HUES48 (cell line): ENCODE data around the gene TRAPPC3L.

Experiments
- H3K27ac ChIP-seq: one replicate; pipeline ENCODE4 v1.7.0; 2013; ENCODE audit warnings: low read depth, low read length, inconsistent platforms
- H3K27me3 ChIP-seq: 2 replicates; pipeline ENCODE4 v1.6.1; 2013; ENCODE audit warnings: mild to moderate bottlenecking, low read length; ENCODE audit not compliant: control insufficient read depth, insufficient read depth
- H3K36me3 ChIP-seq: 2 replicates; pipeline ENCODE4 v1.6.1; 2013; ENCODE audit warnings: low read length; ENCODE audit not compliant: control insufficient read depth, insufficient read depth
- H3K4me1 ChIP-seq: 2 replicates; pipeline ENCODE4 v1.6.1; 2013; ENCODE audit warnings: mild to moderate bottlenecking, low read length; ENCODE audit not compliant: control insufficient read depth, insufficient read depth
- H3K4me3 ChIP-seq: 2 replicates; pipeline ENCODE4 v1.5.1; 2013; ENCODE audit warnings: mild to moderate bottlenecking, low read depth, low read length
- H3K9ac ChIP-seq: 2 replicates; pipeline ENCODE4 v1.6.1; 2013; ENCODE audit warnings: mild to moderate bottlenecking, low read depth, low read length, moderate library complexity
- H3K9me3 ChIP-seq: 2 replicates; pipeline ENCODE4 v1.6.1; 2013; ENCODE audit warnings: low read length; ENCODE audit not compliant: control insufficient read depth, insufficient read depth

Gene TRAPPC3L

DNA sequence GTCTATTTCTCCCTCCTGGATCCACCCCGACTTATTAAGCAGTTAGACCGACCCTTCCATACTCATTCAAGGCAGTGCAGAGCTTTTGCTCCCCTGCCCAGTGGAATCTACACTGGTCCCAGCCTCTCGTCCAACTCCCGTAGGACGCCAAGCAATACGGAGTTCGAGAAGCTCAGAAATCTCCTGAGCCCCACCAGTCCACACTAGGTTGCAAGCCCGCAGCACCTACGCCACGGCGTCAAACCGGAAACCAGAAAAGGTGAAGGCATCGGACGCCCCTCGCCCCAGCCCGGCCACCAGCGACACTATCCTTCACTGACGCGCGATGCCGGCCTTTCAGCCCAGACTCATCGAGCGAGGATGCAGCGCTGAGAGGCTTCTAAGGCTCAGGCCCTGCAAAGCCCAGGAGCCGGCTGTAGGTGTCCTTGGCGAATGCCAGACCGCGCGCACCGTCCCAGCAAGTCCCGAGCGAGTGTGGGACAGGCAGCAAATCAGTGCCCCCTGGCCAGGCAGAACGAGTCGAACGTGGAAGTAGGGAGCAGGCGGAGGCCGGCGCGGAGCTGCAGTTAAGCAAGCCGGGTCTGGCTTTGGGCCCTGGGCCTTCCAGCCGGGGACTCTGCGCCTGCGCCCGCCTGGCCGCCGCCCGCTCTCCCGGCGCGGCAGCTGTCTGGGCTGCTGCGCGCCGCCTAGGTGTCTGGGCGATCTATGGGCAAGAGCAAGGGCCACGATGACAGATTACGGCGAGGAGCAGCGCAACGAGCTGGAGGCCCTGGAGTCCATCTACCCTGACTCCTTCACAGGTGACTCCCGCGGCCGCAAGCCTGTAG lies 25.6 kb upstream of the TRAPPC3L start, which contains the start of gene RWDD1:
Gene RWDD1, plus strand, starts transcription at position 649 of the 827 bp plus-strand sequence. Its CDS starts 79 bp downstream, at position 728.
- peak within 1 kb of the TSS; percentile 80 for H3K4me3 ChIP-seq
- peak within 1 kb of the TSS; percentile 93 for H3K27ac ChIP-seq
- H3K9ac ChIP-seq, result peak within 1 kb of the TSS; percentile 79
- no peaks in the 10 kb centered on the region for H3K27me3 ChIP-seq
- peaks cover 12% of the 10 kb centered on the region; the same call in 1 of the 2 replicates for H3K36me3 ChIP-seq
- no peaks in the 10 kb centered on the region for H3K9me3 ChIP-seq
- H3K4me1 ChIP-seq, result peaks cover 10% of the 10 kb centered on the region

DNA sequence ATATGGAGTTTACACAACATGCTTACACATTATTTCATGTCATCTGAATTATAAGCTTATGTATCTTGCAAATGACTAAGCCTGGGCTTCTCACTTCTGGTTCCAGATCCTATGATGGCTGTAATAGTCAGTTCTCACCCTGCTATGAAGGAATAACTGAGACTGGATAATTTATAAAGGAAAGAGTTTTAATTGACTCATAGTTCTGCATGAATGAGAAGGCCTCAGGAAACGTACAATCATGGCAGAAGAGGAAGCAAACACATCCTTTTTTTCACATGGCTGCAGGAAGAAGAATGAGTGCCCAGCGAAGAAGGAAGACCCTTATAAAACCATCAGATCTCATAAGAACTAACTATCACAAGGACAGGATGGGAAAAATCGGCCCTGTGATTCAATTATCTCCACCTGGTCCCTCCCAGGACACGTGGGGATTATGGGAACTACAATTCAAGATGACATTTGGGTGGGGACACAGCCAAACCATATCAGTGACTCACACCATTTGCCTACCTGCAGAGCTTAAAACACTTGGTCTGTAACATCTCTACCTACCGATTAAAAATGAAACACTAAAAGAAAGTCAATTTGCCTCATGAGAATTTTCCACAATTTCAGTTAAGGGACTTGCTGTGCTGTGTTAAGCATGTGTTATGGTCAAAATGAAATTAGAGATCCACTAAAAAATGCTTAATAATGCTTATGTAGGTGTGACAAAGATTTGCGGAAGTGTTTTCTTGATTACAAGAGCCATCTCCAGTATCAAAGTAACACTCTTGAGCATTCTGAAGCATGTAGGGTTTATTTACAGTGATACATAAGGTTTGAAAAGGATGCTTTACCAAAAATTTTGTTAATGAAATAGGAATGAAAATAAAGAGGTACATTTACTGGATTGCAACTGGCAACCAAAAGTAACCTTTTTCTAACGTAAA lies 23.6 kb upstream of the TRAPPC3L start:
- Histone ChIP-seq H3K9me3 (no peaks in the 10 kb centered on the region), H3K9ac (no peak overlapping the region), H3K4me1 (peaks cover 10% of the 10 kb centered on the region), H3K36me3 (0 out of 2 replicates have a peak, but pooled peaks cover 3% of the 10 kb centered on the region), H3K4me3 (no peak overlapping the region), H3K27ac (no peak overlapping the region), H3K27me3 (no peaks in the 10 kb centered on the region)

DNA sequence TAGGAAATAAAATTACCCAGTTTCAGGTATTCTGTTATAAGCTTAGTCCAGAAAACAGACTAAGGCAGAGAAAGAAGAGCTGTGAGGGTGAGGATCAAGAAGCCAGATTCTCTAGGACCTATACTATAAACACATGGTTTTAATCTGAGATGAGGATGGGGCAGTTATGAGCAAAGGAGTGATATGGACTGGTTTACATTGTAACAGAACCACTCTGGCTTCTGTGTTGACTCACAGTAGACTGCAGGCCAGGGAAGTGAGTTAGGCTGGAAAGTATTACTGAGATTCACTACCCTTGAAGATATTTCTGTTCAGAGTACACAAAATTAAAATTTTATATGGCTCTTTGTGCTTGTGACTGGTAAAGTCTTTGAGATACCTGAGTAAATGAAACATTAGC lies 22.6 kb upstream of the TRAPPC3L start:
- Histone ChIP-seq H3K27ac (no peak overlapping the region), H3K4me1 (peaks cover 10% of the 10 kb centered on the region), H3K36me3 (no peaks in the 10 kb centered on the region)

DNA sequence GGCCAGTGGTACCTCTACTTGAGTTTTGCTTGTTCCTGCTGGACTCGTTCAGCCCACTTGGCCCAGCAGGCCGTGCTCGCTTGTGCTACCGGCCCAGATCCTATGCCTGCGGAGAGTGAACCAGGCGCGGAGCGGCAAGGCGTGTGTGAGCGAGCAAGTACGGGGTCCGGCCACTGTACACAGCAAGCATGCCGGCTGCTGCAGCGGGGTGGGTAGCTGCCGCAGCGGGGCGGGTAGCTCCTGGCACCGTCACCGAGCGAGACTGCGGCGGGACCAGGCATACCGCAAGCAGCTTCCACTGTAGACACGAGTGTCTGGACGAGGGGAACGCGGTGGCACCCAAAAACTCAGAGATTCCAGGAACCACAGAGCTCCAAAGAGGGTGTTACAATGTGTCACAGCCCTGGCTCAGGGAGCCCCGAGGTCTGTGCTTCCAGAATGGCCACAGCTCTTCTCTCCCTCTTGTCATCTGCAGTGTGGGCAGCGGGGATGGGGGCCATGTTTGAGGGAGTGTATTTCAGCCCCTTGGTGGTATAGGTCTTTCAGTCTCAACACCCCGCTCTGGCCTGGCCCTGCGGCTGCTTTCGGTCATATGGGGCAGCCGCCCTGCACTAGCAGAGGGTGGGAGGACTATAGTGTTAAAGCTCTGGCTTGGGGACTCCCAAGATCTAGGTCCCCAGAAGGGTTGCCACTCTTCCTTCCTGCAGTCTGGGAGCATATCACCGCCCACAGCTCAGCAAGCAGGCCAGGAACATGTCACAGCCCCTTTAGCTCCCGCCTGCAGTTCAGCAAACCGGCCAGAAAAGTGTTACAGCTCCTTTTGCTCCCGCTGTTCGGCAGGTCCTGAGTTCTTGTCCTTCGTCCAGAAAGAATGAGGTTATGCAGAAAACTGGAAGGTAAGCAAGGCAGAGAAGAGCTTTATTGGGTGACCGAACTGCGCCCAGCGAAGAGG lies 19.7 kb upstream of the TRAPPC3L start:
- 0 out of 2 replicates have a peak, but pooled peaks cover 4% of the 10 kb centered on the region for H3K4me1 ChIP-seq
- H3K4me3 ChIP-seq, result no peak overlapping the region

More for the DNA sequence above, 22.6 kb upstream of the TRAPPC3L start:
- no peaks in the 10 kb centered on the region for H3K9me3 ChIP-seq
- no peaks in the 10 kb centered on the region for H3K27me3 ChIP-seq
- H3K4me3 ChIP-seq, result no peak overlapping the region
- H3K9ac ChIP-seq, result no peak overlapping the region

GRCh38 chr6:116564311-116564710 lies 18.8 kb upstream of the TRAPPC3L start:
- Histone ChIP-seq H3K4me1 (no peaks in the 10 kb centered on the region), H3K27me3 (no peaks in the 10 kb centered on the region), H3K36me3 (no peaks in the 10 kb centered on the region), H3K9ac (no peak overlapping the region), H3K4me3 (no peak overlapping the region), H3K27ac (no peak overlapping the region), H3K9me3 (no peaks in the 10 kb centered on the region)

More for the DNA sequence above, 19.7 kb upstream of the TRAPPC3L start:
- Histone ChIP-seq H3K27ac (no peak overlapping the region), H3K36me3 (no peaks in the 10 kb centered on the region), H3K9ac (no peak overlapping the region), H3K9me3 (no peaks in the 10 kb centered on the region), H3K27me3 (no peaks in the 10 kb centered on the region)

DNA sequence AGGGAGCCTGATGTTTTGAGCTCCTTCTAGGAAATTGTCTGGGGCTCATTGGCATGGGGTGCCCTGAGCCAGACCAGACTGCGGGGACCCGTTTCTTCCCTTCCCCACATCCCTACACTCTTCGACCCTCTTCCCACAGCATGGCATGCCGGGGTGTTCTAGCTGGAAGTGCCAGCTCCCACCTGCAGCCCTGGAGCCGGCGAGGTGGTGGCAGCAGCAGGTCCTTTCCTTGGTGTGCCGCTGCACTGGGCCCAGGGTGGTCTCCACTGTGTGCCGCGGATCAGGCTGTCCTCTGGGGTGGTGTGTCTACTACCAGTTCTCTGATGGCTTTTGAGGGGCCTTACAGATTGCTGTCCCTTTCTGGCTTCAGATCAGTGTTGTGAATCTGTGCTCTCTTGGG lies 18.3 kb upstream of the TRAPPC3L start:
- no peak overlapping the region for H3K27ac ChIP-seq
- no peak overlapping the region for H3K9ac ChIP-seq
- no peak overlapping the region for H3K4me3 ChIP-seq
- no peaks in the 10 kb centered on the region for H3K4me1 ChIP-seq
- H3K36me3 ChIP-seq, result no peaks in the 10 kb centered on the region
- H3K9me3 ChIP-seq, result no peaks in the 10 kb centered on the region
- H3K27me3 ChIP-seq, result no peaks in the 10 kb centered on the region

GRCh38 chr6:116562614-116563013 lies 17.1 kb upstream of the TRAPPC3L start:
- Histone ChIP-seq H3K9me3 (no peaks in the 10 kb centered on the region), H3K4me3 (no peak overlapping the region), H3K4me1 (no peaks in the 10 kb centered on the region), H3K36me3 (no peaks in the 10 kb centered on the region), H3K9ac (no peak overlapping the region), H3K27me3 (no peaks in the 10 kb centered on the region), H3K27ac (no peak overlapping the region)

DNA sequence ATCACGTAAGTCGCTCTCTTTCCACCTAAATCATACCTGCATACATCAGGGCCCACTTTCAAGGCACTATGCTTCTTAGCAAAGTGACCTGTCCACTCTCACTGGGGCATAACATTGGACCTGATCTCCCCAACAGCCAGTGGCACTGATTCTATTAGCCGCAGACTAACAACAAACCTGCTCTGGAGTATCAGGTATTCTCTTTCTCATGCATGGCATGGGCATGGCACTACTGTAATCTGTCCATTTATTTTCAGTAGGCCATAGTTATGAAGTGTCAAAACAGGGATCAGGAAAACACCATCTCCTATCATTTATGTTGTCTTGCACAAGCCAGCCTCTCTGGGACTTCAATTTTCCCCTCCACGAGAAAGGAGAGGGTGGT lies 16.5 kb upstream of the TRAPPC3L start:
- Histone ChIP-seq H3K27ac (no peak overlapping the region), H3K4me3 (no peak overlapping the region), H3K4me1 (no peaks in the 10 kb centered on the region), H3K36me3 (no peaks in the 10 kb centered on the region), H3K9ac (no peak overlapping the region), H3K27me3 (no peaks in the 10 kb centered on the region), H3K9me3 (no peaks in the 10 kb centered on the region)

DNA sequence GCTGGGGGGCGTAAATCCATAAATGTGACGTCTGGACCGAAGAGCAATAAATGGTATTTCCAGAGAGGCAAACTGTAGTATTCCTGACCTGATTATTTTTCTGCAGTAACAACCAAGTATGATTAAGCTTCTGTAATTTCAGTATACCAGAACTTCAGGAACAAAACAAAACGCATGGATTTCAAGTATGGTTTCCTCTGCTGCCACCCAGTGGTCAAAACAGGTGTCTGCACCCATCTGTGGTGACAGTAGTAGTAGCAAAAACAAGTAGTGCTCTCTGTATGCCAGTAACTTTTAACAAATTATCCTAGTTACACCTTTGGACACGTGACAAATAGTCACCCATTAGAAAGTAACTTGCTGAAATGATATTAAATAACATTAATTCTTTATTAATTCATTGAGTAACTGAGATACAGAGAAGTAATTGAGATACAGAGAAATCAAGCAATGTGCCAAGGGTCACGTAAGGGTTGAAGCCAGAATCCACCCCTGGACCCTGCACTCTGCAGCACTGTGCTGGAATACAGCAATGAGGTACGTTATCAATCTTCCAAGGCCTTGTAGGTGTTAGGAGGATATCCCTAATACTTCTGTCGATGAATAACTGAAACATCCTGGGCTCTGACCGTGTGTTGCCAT lies 16.0 kb upstream of the TRAPPC3L start:
- Histone ChIP-seq H3K27me3 (no peaks in the 10 kb centered on the region), H3K36me3 (no peaks in the 10 kb centered on the region), H3K4me3 (no peak overlapping the region), H3K4me1 (no peaks in the 10 kb centered on the region), H3K9ac (no peak overlapping the region), H3K27ac (no peak overlapping the region), H3K9me3 (no peaks in the 10 kb centered on the region)

- Histone ChIP-seq H3K9ac (no peak overlapping the region), H3K4me1 (no peaks in the 10 kb centered on the region), H3K36me3 (no peaks in the 10 kb centered on the region), H3K9me3 (no peaks in the 10 kb centered on the region), H3K4me3 (no peak overlapping the region), H3K27me3 (no peaks in the 10 kb centered on the region), H3K27ac (no peak overlapping the region)
Observed at GRCh38 chr6:116560130-116560529, 14.6 kb upstream of the TRAPPC3L start.
